RWPE2 (cell line): ENCODE results near the gene WFDC13.

ENCODE experiments used
- ATAC-seq: fragments of 200-7000 bp; cut with Tn5 transposase; 3 replicates; pipeline ENCODE4 v1.9.1; 2021; ENCODE audit warnings: low read depth
- DNase-seq: peaks from one replicate; pipeline ENCODE4 v3.0.0-alpha.2; 2020; ENCODE audit warnings: low spot score
- H3K27ac ChIP-seq: fragments of 450-650 bp; 2 replicates; pipeline ENCODE4 v1.5.1; 2017; ENCODE audit warnings: mild to moderate bottlenecking; ENCODE audit not compliant: poor library complexity, severe bottlenecking
- H3K27me3 ChIP-seq: fragments of 250-450 bp; sonication (Bioruptor Pico); 2 replicates; pipeline ENCODE4 v1.5.1; 2021; ENCODE audit warnings: mild to moderate bottlenecking, moderate library complexity; ENCODE audit not compliant: insufficient read depth, poor library complexity, severe bottlenecking
- H3K36me3 ChIP-seq: fragments of 250-450 bp; sonication (Bioruptor Pico); 2 replicates; pipeline ENCODE4 v1.5.1; 2020; ENCODE audit warnings: low read depth, mild to moderate bottlenecking, moderate library complexity
- H3K4me1 ChIP-seq: fragments of 250-450 bp; sonication (Bioruptor Pico); 2 replicates; pipeline ENCODE4 v1.5.1; 2021; ENCODE audit warnings: mild to moderate bottlenecking, moderate library complexity; ENCODE audit not compliant: insufficient read depth, poor library complexity, severe bottlenecking
- H3K4me3 ChIP-seq: fragments of 250-450 bp; sonication (Bioruptor Pico); 2 replicates; pipeline ENCODE4 v1.5.1; 2021; ENCODE audit warnings: mild to moderate bottlenecking, moderate library complexity; ENCODE audit not compliant: severe bottlenecking
- H3K9me3 ChIP-seq: fragments of 250-450 bp; sonication (Bioruptor Pico); 2 replicates; pipeline ENCODE4 v1.5.1; 2021; ENCODE audit warnings: mild to moderate bottlenecking, moderate library complexity; ENCODE audit not compliant: severe bottlenecking
- CTCF ChIP-seq: fragments of 450-650 bp; IDR thresholded peaks from one replicate; pipeline ENCODE4 v1.5.1; 2017; ENCODE audit warnings: mild to moderate bottlenecking, moderate library complexity; ENCODE audit not compliant: poor library complexity, severe bottlenecking

WFDC13 gene

GRCh38 chr20:45722047-45722446 lies 20.2 kb downstream of the WFDC13 start, which contains the start of gene SPINT4:
Gene SPINT4 (plus strand): TSS chr20:45722347. CDS start chr20:45722368, 21 bp downstream.
- Histone ChIP-seq H3K27ac (no peak within 1 kb of the TSS), H3K4me1 (no peaks in the 10 kb centered on the region), H3K27me3 (peaks cover 54% of the 10 kb centered on the region), H3K9me3 (no peaks in the 10 kb centered on the region), H3K4me3 (no peak within 1 kb of the TSS), H3K36me3 (no peaks in the 10 kb centered on the region)
- ATAC-seq: no peak
- TF ChIP-seq CTCF: no peak
- DNase-seq: no peak

GRCh38 chr20:45725134-45725533 lies 23.3 kb downstream of the WFDC13 start:
- no peaks in the 10 kb centered on the region for H3K4me1 ChIP-seq
- H3K4me3 ChIP-seq: no peak overlapping the region
- no peak for TF ChIP-seq CTCF
- H3K9me3 ChIP-seq: peaks cover 2% of the 10 kb centered on the region
- H3K36me3 ChIP-seq: no peaks in the 10 kb centered on the region
- no peak for DNase-seq
- ATAC-seq: no peak
- H3K27me3 ChIP-seq: peaks cover 42% of the 10 kb centered on the region
- no peak overlapping the region for H3K27ac ChIP-seq

GRCh38 chr20:45727044-45727443 lies 25.2 kb downstream of the WFDC13 start:
- H3K4me1 ChIP-seq: no peaks in the 10 kb centered on the region
- H3K27me3 ChIP-seq: peaks cover 31% of the 10 kb centered on the region
- DNase-seq (no peak), ATAC-seq (no peak)
- no peak overlapping the region for H3K4me3 ChIP-seq
- H3K27ac ChIP-seq: no peak overlapping the region
- H3K36me3 ChIP-seq: no peaks in the 10 kb centered on the region
- no peak for TF ChIP-seq CTCF
- H3K9me3 ChIP-seq: peaks cover 2% of the 10 kb centered on the region

- Histone ChIP-seq H3K9me3 (peaks cover 4% of the 10 kb centered on the region), H3K36me3 (no peaks in the 10 kb centered on the region), H3K27me3 (peaks cover 5% of the 10 kb centered on the region)
Measured at GRCh38 chr20:45732199-45732598, 30.4 kb downstream of the WFDC13 start.

More at GRCh38 chr20:45732199-45732598, 30.4 kb downstream of the WFDC13 start:
- DNase-seq (no peak), ATAC-seq (no peak)
- Histone ChIP-seq H3K4me3 (no peak overlapping the region), H3K4me1 (no peaks in the 10 kb centered on the region), H3K27ac (no peak overlapping the region)
- no peak for TF ChIP-seq CTCF
